Muscle of arm (tissue), 12 donors: Measurements from ENCODE around the gene MCAM. TPM values are rescaled to one million over a fixed set of nuclear protein-coding genes. Genes with fewer than 3 reads are reported as not detected.

ENCODE experiments used
- DNase-seq: peaks from one replicate; pipeline ENCODE4 v3.0.0-alpha.2; 2013
- polyA plus RNA-seq, 12 donors: library from polyadenylated mRNA; unstranded; fragments of 120-200 nt; gene quantifications; one replicate each; pipeline ENCODE4 v1.2.1, GENCODE V29; 2013; ENCODE audit not compliant: insufficient read length in 12 of 12

The MCAM gene
- polyA plus RNA-seq, 12 donors: 134 to 237 (median 193) TPM; not detected in 1

DNA sequence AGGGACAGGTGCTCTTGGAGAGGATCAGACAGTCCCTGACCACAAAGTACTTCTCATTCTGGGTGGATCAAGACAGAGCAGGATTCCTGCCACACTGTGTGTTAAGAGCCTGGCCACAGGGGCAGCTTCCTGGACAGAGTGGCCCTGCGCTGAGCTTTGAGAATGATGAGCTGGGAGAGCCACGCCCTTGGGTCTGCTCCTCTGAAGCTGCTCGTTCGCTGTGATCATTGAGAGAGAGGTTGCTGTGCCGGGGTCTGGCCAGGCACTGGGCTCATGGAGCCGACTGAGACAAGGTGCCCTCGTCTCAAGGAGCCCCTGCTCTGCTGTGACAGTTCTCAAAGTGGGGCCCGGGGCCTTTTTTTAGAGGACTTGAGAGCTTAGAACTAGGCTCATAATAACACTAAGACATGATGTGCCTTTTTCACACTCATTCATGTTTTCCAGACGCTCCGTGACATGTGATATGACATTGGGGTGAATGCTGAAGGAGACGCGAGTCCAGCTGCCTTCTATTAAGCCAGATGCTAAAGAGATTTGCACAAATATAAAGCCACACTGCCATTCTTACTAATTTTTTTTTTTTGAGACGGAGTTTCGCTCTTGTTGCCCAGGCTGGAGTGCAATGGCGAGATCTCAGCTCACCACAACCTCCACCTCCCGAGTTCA is 31.1 kb upstream of the MCAM start:
- no peak for DNase-seq

DNA sequence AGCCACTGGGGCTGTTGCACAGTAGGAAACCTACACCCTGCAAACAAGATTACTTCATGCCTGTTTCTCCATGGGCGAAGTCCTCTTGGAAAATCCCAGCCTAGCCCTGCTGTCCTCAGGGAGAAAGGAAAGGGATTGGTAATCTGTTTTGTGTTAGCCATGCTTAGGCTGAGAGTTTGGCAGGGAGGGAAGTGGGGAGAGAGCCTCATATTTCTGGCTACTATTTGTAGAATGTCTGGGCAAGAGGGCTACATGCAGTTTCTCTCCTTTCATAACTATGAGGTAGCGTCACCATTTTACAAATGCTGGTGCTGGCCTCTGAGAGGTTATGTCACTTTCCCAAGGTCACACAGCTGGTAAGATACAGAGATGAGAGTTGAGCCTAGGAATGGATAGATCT is 30.3 kb upstream of the MCAM start:
- DNase-seq: no peak

DNA sequence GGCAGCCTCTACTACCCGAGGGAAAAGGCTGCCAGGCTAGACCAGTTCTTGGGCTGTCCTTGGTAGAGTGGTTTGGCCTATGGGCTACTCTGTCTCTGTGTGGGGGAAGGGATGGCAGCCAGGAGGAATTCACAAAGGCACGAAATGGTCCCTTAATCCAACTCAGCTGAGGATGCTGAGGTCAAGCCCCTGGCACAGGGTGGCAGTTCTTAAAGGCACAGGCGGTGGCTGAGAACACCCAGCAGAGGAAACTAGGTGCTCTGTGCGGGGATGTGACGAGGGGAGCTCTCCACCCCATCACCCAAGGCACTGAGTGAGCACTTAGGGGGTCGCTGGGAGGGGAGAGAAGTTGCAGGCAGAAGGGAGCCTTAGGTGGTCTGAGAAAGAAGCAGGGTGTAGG is 29.7 kb upstream of the MCAM start, which contains the start of gene MFRP:
Gene MFRP (minus strand): TSS at position 101 of the 400 bp plus-strand sequence. CDS start 192 bp downstream, outside the sequence.
- DNase-seq: no peak

DNA sequence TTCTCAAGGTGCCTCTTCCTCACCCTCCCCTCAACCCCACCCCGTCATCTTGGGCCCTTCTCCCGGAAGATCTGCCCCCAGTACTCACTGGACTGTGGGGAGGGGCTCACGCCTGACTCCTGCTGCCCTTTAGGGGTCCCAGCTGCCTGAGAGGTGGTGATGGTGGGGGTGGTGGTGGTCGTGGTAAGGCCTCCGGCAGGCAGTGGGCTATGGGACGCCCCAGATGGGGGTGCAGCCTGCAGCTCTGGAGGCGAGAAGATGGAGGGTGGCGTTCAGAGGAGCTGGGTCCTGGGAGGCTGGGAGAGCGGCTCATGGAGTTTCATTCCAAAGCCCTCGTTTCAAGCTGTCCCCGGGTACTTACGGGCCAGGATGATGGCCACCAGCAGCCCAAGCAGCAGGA is 28.8 kb upstream of the MCAM start:
- no peak for DNase-seq

DNA sequence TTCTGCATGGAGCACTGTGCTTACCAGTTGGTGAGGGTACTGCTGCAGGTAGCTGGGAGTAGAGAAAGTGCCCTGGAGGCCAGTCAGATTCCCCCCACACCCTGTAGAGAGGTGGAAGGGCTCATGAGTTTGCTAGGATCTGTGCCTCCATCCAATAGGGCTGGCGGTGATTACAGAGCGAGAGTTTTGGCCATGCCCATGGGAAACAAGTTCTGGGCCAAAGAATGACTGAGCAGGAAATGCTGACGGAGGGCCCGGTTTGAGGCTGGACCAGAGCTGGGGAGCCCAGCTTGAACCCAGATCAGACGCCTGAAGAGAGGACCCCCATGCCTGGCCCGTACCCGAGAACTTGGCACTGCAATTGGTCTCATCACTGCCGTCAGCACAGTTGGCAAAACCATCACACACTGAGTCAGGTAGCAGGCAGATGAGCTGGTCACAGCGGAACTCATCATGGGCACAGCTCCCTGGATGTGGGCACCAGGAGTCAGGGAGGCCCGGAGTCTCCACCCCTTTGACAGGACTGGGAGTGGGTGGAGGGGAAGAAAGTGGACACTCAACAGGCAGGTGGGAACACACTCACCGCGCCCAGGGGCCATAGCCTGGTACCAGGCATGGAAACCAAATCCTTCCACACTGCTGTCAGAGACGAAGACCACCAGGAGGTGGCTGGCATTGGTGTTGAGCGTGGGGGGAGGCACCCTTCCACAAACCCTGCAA is 27.5 kb upstream of the MCAM start:
- DNase-seq: no peak

DNA sequence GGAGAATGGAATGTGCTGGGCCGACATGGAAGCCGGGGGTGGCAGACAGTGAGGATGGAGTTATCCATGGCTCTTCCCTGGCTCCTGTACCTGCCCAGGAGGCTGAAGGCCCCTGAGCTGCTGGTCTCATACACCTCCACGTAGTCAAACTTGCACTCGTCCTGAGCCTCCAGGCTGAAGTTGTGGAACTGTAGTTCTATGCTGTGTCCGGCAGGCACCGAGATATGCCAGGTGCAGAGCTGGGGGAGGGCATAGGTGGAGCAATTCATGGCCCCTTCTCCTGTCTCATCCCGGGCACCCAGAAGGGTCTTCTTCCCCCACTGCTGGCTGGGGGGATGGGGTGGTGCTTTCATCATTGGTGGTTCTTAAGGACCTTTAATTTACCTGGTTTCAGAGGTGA is 26.8 kb upstream of the MCAM start:
- no peak for DNase-seq

DNA sequence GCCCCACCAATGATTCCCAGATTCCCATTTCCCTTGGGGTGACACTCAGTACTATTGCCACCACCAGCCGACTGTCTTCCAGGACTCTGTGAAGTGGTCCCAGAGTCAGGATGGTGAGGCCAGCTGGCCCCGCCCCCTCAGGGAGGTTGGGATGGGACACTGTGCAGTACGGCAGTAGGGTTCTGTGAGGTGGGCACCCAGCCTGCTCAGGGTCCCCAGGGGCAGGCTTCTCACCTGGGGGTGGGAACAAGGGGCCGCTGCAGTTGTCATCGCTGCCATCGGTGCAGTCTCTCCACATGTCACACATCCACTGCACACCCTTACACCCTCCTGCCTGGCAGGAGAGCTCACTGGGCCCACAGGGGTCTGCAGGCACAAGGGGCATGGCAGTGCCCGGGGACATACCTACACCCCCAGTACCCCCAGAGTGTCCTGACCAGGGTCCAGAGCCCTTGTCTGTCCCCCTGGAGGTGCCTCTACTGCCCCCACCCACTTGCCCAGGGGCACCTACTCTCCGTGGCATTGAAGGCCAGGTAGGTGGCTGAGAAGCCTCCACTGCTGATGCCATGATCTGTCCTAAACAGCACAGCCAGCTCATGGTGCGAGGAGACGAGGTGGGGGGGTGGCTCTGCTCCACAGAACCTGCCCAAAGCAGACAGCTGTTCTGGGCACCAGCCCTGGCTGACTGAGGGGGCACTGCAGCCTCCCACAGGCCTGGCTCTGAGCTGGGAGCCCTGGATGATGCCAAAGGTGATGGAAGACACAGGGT is 25.6 kb upstream of the MCAM start:
- no peak for DNase-seq

DNA sequence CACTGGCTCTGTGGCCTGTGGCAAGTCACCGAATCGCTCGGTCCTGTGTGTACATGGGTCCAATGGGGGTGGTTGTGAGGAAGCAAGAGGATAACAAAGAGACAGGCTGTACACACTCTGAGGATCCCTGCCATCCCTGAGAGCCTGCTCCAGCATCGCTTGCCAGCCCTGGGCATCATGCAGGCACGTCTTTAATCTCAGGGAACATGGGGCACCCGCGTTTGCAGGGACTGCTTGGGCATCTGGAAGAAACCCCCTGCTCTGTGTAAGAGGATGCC is 25.0 kb upstream of the MCAM start:
- DNase-seq: no peak

DNA sequence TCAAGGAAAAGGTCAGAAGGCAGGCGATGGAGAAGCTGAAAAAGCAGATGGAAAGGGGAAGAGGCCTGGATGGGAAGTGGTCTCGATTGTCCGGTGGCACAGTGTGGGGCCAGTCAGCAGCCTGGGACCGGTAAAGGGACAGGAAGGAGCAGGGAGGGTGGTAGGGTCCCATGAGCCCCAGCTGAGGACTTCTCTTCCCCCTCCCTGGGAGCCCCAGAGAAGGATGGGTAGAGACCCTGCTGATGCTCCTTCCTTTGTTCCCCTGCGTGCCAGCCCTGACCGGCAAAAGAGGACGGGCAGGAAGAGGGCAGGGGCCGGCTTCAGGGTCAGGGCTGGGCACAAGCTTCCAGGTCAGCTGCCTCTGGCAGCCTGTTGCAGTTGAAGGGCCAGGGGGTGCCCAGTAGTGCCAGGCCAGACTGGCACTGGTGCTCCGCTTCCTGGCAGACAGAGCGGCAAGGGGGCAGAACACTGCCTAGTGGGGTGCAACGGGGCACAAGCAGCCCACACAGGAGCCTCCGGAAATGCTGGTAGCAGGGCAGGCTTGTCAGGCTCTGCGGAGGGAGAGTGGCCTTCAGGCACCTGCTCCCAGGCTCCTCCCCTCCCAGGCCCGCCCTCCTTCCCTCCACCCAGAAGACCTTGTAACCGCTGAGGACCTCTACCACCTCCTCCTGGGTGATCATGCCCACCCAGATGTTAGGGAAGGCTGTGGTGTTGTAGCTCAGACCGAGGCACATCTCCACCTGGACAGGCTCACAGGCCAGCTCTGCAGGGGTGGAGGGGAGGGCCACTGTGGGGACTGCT is 24.5 kb upstream of the MCAM start:
- DNase-seq: no peak

DNA sequence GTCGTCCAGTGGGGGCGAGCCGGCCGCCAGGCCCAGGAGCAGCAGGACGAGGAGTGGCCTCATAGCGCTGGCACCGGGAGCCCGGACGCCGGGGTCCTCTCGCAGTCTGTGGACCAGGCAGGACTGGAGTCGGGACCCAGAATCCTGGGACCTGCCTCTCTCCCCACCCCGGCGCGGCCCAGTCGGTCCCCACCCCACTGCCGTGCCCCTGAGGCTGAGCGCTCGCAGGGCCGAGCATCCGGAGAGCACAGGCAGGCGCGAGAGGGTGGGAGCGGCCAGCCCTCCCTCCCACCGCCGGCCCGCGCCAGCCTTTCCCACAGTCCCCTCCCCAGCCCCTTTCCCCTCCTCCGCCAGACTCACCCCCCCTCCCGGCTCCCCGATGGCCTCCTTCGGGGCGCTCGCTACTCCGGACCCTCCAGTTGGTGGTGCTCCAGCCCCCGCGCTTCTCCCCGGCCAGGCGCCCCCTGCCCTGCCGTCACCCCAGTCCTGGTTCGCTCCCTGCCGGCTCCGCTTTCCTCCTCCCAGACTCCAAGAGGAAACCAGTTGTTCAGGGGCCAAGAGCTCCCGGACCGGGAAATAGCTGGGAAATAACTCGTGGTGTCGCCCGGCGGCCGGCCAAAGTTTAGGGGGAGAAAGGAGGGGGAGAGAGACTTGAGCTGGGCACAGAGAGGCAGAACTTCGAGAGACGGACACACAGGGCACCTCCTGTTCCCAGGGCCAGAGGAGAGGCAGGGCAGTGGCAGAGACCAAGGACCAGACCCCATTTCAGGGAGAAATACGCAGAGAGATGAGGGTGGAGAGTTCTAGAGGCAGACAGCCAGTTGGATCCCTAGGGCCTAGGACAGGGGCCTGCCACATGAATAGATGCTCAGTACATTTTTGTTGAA is 23.6 kb upstream of the MCAM start, which contains the start of gene C1QTNF5:
Gene C1QTNF5 (minus strand): TSS at position 549 of the 887 bp plus-strand sequence. CDS start 486 bp downstream, at position 63.
- peak; percentile 90 for DNase-seq

DNA sequence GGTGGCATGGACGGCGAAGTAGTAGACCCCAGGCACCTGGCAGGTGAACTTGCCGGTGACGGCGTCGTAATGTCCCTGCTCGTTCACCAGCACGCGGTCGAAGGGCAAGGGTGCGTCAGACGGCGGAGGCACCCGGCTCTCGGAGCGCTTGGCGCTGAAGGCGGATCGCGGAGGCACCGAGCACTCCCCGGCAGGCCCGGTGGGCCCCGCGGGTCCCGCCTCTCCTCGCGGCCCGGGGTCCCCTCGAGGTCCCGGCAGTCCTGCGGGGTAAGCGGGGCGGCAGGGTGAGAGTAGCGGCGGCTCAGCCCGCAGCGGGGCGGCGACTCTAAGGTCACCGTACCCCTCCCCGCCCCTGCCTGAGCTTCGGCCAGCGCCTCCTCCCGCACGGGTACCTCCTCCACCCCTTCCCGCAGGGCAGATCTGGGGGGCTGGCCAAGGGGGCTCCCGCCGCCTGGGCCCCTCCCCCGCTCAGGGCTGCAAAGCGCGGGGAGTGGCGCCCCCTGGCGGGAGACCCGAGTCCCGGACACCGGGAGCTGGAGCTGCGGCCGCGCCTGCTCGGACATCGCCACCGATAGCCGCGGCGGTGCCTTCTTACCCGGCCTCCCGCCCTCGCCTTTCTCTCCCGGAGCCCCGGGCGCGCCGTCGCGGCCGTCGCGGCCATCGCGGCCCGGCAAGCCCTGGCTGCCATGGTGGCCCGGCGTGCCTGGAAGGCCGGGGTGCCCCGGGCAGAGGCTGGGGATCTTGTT is 22.8 kb upstream of the MCAM start:
- DNase-seq: peak; percentile 80

DNA sequence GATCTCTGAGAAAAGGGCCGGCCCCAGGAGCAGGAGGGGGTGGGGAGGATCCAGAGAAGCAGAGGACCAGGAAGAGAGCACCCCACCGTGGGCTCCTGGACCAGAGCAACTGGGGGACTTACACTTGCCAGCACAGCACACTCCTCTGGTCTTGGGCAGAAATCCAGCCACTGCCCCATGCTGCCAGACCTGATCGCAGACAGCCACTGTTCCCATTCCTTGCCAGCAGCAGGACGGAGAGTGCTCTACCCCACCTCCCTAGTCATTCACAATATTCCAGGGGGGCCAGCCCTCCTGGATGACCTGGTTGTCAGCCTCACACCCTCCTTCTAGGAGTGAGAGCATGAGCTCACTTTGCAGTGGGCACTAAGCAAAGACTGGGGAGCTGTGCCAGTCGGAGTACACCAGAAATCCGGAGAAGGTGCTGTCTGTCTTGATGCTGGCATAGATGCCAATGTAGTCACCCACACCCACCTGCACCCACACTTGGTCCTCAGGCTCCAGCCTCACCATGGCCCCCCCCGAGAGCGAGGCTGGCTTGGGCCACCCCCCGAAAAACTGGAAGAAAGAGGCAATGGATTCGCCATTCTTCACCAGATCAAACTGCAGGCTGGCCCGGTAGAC is 22.1 kb upstream of the MCAM start:
- no peak for DNase-seq

DNA sequence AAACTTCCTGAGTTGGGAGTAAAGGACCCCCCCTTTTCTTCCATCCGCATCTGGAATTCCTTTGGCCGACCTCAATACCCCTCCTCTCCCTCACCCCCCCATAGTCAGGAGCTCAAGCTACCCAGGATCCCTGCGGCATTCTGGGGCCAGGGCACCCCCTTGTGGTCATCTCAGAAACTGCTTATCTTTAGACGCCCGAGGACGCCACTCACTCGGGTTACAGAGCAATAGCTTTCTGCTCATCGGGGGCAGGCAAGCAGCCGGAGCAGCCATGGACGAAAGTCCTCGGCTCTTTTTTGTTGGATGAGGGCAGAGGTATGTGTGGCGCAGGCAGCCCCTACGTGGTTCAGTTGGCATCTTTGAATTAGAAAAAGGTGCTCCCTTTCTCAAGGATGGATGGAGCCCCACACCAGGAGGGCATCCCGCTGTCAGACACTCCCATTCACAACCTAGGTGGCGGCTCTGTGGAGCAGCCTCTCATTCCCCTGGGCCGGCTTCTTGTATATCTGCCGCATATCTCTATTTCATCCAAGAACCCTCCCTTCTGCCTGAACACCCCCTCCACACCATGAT is 21.5 kb upstream of the MCAM start:
- DNase-seq: peak; percentile 82

DNA sequence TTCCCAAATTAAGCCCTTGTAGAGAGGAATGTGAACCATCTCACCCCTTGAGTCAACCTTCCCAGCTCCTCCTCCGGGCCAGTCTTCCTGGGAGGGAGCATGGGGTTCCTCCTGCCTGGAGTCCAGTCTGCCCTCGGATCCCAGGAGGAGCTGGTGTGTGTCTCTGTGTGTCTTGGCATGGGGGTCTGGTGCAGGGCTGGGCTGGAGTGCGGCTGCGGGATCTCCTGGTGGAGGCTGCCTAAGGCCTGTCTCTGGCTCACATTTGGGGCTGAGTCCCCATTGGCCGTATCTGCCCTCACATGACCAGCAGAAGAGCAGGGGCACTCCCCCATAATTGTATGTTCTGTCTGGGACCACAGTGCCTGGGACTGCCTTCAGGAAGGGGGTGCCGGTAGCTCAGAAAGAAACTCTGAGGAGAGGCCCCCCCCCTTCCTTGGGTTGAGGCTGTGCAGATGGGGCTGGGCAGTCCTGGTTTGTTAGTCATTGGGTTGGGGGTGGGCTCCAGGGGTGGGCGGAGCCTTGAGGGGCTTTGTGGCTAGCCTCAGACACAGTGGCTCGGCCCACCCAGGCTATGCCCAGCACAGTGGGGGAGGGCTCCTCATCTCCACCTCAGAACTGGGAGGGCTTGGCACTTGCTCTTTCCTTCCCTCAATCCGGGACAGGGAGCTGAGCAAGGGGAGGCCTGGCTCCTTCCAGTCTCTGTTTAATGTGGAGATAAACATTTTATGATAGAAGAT is 20.8 kb upstream of the MCAM start:
- DNase-seq: no peak

DNA sequence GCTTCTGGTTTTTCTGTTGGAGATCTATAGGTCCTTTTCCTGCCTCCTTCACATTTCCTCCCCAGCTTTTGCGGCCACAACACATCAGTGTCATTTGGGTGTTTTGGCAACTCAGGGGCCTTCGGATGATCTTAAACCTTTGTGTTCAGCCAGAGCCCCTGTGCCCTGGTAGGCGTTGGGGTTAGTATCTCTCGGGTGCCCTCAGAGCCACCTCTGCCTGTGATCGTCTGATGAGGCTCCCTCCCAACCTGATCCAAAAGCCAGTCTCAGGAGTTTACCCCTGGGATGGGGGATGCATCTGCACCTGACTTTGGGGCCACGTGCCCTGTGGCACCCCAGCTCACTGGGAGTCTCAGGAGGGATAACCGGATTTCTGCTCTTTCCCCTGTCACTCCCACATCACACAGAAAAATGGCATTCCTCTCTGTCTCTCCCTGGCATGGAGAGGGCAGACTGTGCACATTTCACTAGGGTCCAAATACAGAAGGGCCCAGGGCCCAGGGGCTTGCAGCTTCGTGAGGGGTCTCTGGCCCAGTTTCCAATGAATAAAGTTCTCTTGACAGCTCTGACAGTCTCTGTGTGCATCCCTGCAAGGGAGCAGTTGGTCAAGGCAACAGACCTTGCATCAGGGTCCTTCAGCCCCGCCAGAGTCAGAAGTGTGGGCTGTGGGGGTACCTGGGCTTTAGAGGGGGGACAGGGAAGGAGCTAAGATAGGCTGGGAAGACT is 20.0 kb upstream of the MCAM start:
- no peak for DNase-seq

DNA sequence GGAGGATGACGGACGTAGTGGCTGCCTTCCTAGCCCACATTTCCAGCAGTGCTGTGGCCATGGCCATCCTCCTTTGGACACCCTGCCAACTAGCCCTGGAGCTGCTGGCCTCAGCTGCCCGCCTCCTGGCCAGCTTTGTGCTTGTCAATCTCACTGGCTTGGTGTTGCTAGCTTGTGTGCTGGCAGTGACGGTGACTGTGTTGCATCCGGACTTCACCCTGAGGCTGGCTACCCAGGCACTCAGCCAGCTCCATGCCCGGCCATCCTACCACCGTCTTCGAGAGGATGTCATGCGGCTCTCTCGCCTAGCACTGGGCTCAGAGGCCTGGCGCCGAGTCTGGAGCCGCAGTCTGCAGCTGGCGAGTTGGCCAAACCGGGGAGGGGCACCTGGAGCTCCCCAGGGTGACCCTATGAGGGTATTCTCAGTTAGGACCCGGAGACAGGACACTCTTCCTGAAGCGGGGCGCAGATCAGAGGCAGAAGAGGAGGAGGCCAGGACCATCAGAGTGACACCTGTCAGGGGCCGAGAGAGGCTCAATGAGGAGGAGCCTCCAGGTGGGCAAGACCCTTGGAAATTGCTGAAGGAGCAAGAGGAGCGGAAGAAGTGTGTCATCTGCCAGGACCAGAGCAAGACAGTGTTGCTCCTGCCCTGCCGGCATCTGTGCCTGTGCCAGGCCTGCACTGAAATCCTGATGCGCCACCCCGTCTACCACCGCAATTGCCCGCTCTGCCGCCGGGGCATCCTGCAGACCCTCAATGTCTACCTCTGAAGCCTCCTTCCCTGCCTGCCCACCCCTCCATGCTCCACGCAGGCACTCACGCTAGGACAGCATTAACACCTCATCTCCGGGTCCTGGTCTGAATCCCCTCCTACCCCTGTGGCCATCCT is 19.0 kb upstream of the MCAM start:
- no peak for DNase-seq
